Measurements from ENCODE around the gene ERICH6. TPM values are rescaled to one million over a fixed set of nuclear protein-coding genes. Genes with fewer than 3 reads are reported as not detected.

Gene ERICH6
- polyA plus RNA-seq, 3 donors = 0.04 TPM; not detected in 2

DNA sequence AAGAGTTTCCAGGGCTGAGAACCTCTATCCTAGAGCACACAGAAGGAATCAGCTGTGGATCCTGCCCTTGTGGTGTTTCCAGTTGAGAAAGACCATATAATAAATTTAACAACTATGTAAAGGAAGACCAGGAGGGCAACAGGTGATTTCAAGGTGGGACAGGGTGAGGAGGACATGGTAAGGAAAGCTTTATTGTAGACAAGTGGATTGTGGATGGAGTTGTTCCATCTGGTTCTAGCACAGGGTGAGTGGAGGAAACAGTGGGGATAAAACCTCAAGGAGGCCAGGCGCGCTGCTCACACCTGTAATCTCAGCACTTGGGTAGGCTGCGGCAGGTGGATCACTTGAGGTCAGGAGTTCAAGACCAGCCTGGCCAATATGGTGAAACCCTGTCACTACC lies 42.1 kb upstream of the ERICH6 start:
- Mint-ChIP-seq H3K4me3 (no peak overlapping the region), H3K27ac (peak overlapping the region in 2 of 7 donors; percentile 7 to 68)

DNA sequence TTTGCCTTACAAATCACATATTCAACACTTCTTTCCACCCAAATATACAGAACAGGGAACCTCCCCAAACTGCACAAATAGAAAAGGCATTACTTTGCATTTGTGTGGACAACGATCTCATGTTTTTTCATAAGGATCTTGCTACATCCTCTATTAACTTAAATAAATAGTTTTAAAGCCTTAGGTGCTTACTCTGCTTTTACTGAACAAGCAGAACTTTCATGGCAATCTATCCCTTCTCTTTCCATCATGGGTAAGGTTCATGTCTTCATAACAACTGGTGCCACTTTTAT lies 41.1 kb upstream of the ERICH6 start:
- peaks cover 15 to 28% of the 10 kb centered on the region in 2 donors for H3K4me1 ChIP-seq (ENCODE audit: control insufficient read depth in 1 of 2, insufficient read depth in 2 of 2, low read length in 2 of 2)
- peaks cover 18 to 30% of the 10 kb centered on the region in 2 donors for H3K36me3 ChIP-seq (replicated peaks in 1 of 2; ENCODE audit: control insufficient read depth in 1 of 2, insufficient read depth in 2 of 2, low read length in 2 of 2)
- H3K79me2 ChIP-seq (ENCODE audit: insufficient read depth, low read length) = peaks cover 81% of the 10 kb centered on the region
- no CpG with 5 or more reads among the region's 1 CpG for WGBS (ENCODE audit: insufficient coverage)
- H3K9ac ChIP-seq (ENCODE audit: insufficient read depth, low read length, poor library complexity, severe bottlenecking) = no peak overlapping the region
- Mint-ChIP-seq H3K4me1 (peaks cover 45% of the 10 kb centered on the region), H3K4me3 (no peak overlapping the region), H3K9me3 (no peaks in the 10 kb centered on the region), H3K36me3 (peaks cover 25 to 32% of the 10 kb centered on the region in 2 donors), H3K27ac (peak overlapping the region in 3 of 7 donors; percentile 3 to 32 (median 27)), H3K27me3 (ENCODE audit: low read depth in 3 of 3) (peaks cover 0 to 2% (median 0%) of the 10 kb centered on the region in 3 donors)
- peak overlapping the region in 1 of 2 donors; percentile 23 for H3K27ac ChIP-seq (ENCODE audit: low read depth in 1 of 2, low read length in 2 of 2)
- no peak overlapping the region for H2AFZ ChIP-seq (ENCODE audit: insufficient read depth, low read depth, low read length, poor library complexity, severe bottlenecking)
- H3K4me2 ChIP-seq (replicated peaks; ENCODE audit: extremely low read depth, low read length, poor library complexity, severe bottlenecking) = no peak overlapping the region
- DNase-seq = no peak
- H3K9me3 ChIP-seq (replicated peaks in 1 of 2; ENCODE audit: control insufficient read depth in 1 of 2, insufficient read depth in 1 of 2, low read length in 2 of 2) = no peaks in the 10 kb centered on the region
- intact Hi-C loops (cut with micrococcal nuclease) = no loop called here
- TF ChIP-seq, protein P1, sequence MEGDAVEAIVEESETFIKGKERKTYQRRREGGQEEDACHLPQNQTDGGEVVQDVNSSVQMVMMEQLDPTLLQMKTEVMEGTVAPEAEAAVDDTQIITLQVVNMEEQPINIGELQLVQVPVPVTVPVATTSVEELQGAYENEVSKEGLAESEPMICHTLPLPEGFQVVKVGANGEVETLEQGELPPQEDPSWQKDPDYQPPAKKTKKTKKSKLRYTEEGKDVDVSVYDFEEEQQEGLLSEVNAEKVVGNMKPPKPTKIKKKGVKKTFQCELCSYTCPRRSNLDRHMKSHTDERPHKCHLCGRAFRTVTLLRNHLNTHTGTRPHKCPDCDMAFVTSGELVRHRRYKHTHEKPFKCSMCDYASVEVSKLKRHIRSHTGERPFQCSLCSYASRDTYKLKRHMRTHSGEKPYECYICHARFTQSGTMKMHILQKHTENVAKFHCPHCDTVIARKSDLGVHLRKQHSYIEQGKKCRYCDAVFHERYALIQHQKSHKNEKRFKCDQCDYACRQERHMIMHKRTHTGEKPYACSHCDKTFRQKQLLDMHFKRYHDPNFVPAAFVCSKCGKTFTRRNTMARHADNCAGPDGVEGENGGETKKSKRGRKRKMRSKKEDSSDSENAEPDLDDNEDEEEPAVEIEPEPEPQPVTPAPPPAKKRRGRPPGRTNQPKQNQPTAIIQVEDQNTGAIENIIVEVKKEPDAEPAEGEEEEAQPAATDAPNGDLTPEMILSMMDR (IDR thresholded peaks at IDR 0.05) = no peak
- peaks cover 99% of the 10 kb centered on the region for H4K20me1 ChIP-seq (ENCODE audit: insufficient read depth, low read length)
- H3K4me3 ChIP-seq (replicated peaks in 1 of 3; ENCODE audit: low read depth in 2 of 3, low read length in 3 of 3) = no peak overlapping the region
- H3K27me3 ChIP-seq (ENCODE audit: control insufficient read depth in 2 of 2, insufficient read depth in 2 of 2, low read length in 2 of 2) = no peaks in the 10 kb centered on the region

More for the DNA sequence above, 42.1 kb upstream of the ERICH6 start:
- intact Hi-C loops (cut with micrococcal nuclease) = no loop called here
- Histone ChIP-seq H4K20me1 (ENCODE audit: insufficient read depth, low read length) (peaks cover 99% of the 10 kb centered on the region), H2AFZ (ENCODE audit: insufficient read depth, low read depth, low read length, poor library complexity, severe bottlenecking) (no peak overlapping the region), H3K4me3 (replicated peaks in 1 of 3; ENCODE audit: low read depth in 2 of 3, low read length in 3 of 3) (no peak overlapping the region), H3K4me2 (replicated peaks; ENCODE audit: extremely low read depth, low read length, poor library complexity, severe bottlenecking) (no peak overlapping the region), H3K36me3 (replicated peaks in 1 of 2; ENCODE audit: control insufficient read depth in 1 of 2, insufficient read depth in 2 of 2, low read length in 2 of 2) (peaks cover 16 to 25% of the 10 kb centered on the region in 2 donors), H3K9ac (ENCODE audit: insufficient read depth, low read length, poor library complexity, severe bottlenecking) (no peak overlapping the region), H3K27me3 (ENCODE audit: control insufficient read depth in 2 of 2, insufficient read depth in 2 of 2, low read length in 2 of 2) (no peaks in the 10 kb centered on the region), H3K9me3 (replicated peaks in 1 of 2; ENCODE audit: control insufficient read depth in 1 of 2, insufficient read depth in 1 of 2, low read length in 2 of 2) (no peaks in the 10 kb centered on the region), H3K27ac (ENCODE audit: low read depth in 1 of 2, low read length in 2 of 2) (no peak overlapping the region), H3K4me1 (ENCODE audit: control insufficient read depth in 1 of 2, insufficient read depth in 2 of 2, low read length in 2 of 2) (peaks cover 13 to 23% of the 10 kb centered on the region in 2 donors), H3K79me2 (ENCODE audit: insufficient read depth, low read length) (peaks cover 91% of the 10 kb centered on the region)
- Mint-ChIP-seq H3K27me3 (ENCODE audit: low read depth in 3 of 3) (peaks cover 0 to 2% (median 0%) of the 10 kb centered on the region in 3 donors), H3K9me3 (no peaks in the 10 kb centered on the region), H3K4me1 (peaks cover 41% of the 10 kb centered on the region), H3K36me3 (peaks cover 25 to 32% of the 10 kb centered on the region in 2 donors)
- TF ChIP-seq, protein P1 (IDR thresholded peaks at IDR 0.05) = no peak
- WGBS (ENCODE audit: insufficient coverage) = no CpG with 5 or more reads among the region's 3 CpGs
- DNase-seq = no peak

Data from CD14-positive monocyte (primary cell).